Body of pancreas (tissue), 4 donors: ENCODE measurements around the gene PSMB5. TPM values are rescaled to one million over a fixed set of nuclear protein-coding genes. Genes with fewer than 3 reads are reported as not detected.
"Not testable (repeated sequence)": the region's sequence is repeated elsewhere in the genome, so short reads cannot be mapped to it uniquely, and the experiment has no call there.

Experiments used
- ATAC-seq: fragments of 150-250 bp; one replicate; pipeline ENCODE4 v1.9.1; 2016
- DNase-seq, 4 donors: peaks; one replicate each; pipeline ENCODE4 v3.0.0-alpha.2; 2019
- H3K27ac ChIP-seq, 4 donors: fragments of 200-600 bp; sonication (generic); 1 replicate in 3 of 4; 2 replicates in 1 of 4; pipeline versions ENCODE4 v1.5.1 to v1.6.1; 2016 to 2019; ENCODE audit warnings: mild to moderate bottlenecking in 1 of 4, mixed read lengths in 1 of 4, moderate library complexity in 1 of 4
- H3K27me3 ChIP-seq, 2 donors: fragments of 200-600 bp; sonication (generic); one replicate each; pipeline ENCODE4 v1.6.0; 2016; ENCODE audit warnings: mild to moderate bottlenecking in 1 of 2
- H3K36me3 ChIP-seq, 2 donors: fragments of 200-600 bp; sonication (generic); replicated peaks in 1 of 2; 2 replicates each; pipeline ENCODE4 v1.5.1; 2016; ENCODE audit warnings: low read depth in 2 of 2; ENCODE audit not compliant: insufficient read depth in 1 of 2
- H3K4me1 ChIP-seq: fragments of 200-600 bp; sonication (generic); one replicate; pipeline ENCODE4 v1.6.0; 2016
- H3K4me3 ChIP-seq, 2 donors: fragments of 200-600 bp; sonication (generic); 1 replicate in 1 of 2; 2 replicates in 1 of 2; pipeline ENCODE4 v1.5.1; 2016 to 2019
- H3K9me3 ChIP-seq, 3 donors: fragments of 200-600 bp; sonication (generic); 1 replicate in 2 of 3; 2 replicates in 1 of 3; pipeline ENCODE4 v1.5.1; 2016
- CTCF ChIP-seq, 7 experiments: fragments of 450-650 bp in 4 of 7; fragments of 200-600 bp in 3 of 7; sonication (generic) in 3 of 7; IDR thresholded peaks; one replicate each; pipeline ENCODE4 v1.5.1; 2016 to 2019; ENCODE audit warnings: antibody characterized with exemption in 7 of 7
- POLR2A ChIP-seq, 3 donors: fragments of 450-650 bp; IDR thresholded peaks; one replicate each; pipeline ENCODE4 v1.6.1; 2016; ENCODE audit warnings: antibody characterized with exemption in 3 of 3, mild to moderate bottlenecking in 2 of 3
- WGBS, 2 donors: methylation state at CpG; one replicate each; pipeline ENCODE4 v1.1.5; 2017; 5-methylcytosine and 5-hydroxymethylcytosine counted together
- intact Hi-C: fragments of 100-400 bp; cut with DNase I; formaldehyde crosslinking; loops from one replicate; pipeline ENCODE4 v1.15.1; 2023
- total RNA-seq, 2 donors: library from RNA; depleted of rRNA; stranded (reverse); fragments of >200 nt; gene quantifications; one replicate each; pipeline ENCODE4 v1.1.0, GENCODE V29; 2016

The PSMB5 gene
- total RNA-seq, 2 donors from 2014 or later: 47.0 to 93.3 TPM

GRCh38 chr14:23005451-23006187, 29.1 kb downstream of the PSMB5 start:
- WGBS, 2 donors: 63 to 67% methylated on average over 3 of the region's 3 CpGs
- ATAC-seq: no peak
- TF ChIP-seq POLR2A (IDR thresholded peaks at IDR 0.05) (no peak), CTCF (IDR thresholded peaks at IDR 0.05) (no peak)

GRCh38 chr14:23004274-23004673, 30.4 kb downstream of the PSMB5 start:
- H3K27me3 ChIP-seq, H3K36me3 ChIP-seq, ATAC-seq, DNase-seq, H3K9me3 ChIP-seq, intact Hi-C loops, H3K27ac ChIP-seq, H3K4me3 ChIP-seq: not testable (repeated sequence)
- 95 to 100% methylated on average over 3 to 4 of the region's 4 CpGs for WGBS, 2 donors
- H3K4me1 ChIP-seq: peaks cover 14% of the 10 kb centered on the region

More at GRCh38 chr14:23005451-23006187, 29.1 kb downstream of the PSMB5 start:
- peak overlapping the region; percentile 79 to 97 (median 94) for H3K27ac ChIP-seq
- no peak overlapping the region for H3K4me3 ChIP-seq
- intact Hi-C loops: no loop called here
- DNase-seq: no peak
- no peaks in the 10 kb centered on the region for H3K27me3 ChIP-seq
- peaks cover 18% of the 10 kb centered on the region for H3K4me1 ChIP-seq
- H3K9me3 ChIP-seq: no peaks in the 10 kb centered on the region
- no peaks in the 10 kb centered on the region for H3K36me3 ChIP-seq

- TF ChIP-seq CTCF (IDR thresholded peaks at IDR 0.05) (no peak), POLR2A (IDR thresholded peaks at IDR 0.05) (no peak)
- H3K27ac ChIP-seq: no peak overlapping the region
- 77 to 98% methylated on average over 3 of the region's 3 CpGs for WGBS, 2 donors
- ATAC-seq (no peak), DNase-seq (no peak)
- no peaks in the 10 kb centered on the region for H3K36me3 ChIP-seq
- H3K27me3 ChIP-seq: no peaks in the 10 kb centered on the region
- peaks cover 13% of the 10 kb centered on the region for H3K4me1 ChIP-seq
- no peak overlapping the region for H3K4me3 ChIP-seq
- intact Hi-C loops: no loop called here
- H3K9me3 ChIP-seq: no peaks in the 10 kb centered on the region
These were observed 32.1 kb downstream of the PSMB5 start for GRCh38 chr14:23002592-23002991.

- 94 to 97% methylated on average over 2 of the region's 2 CpGs for WGBS, 2 donors
- Histone ChIP-seq H3K36me3 (no peaks in the 10 kb centered on the region), H3K4me1 (peaks cover 4% of the 10 kb centered on the region), H3K27me3 (no peaks in the 10 kb centered on the region), H3K9me3 (no peaks in the 10 kb centered on the region), H3K27ac (no peak overlapping the region), H3K4me3 (no peak overlapping the region)
- TF ChIP-seq POLR2A (IDR thresholded peaks at IDR 0.05) (no peak), CTCF (IDR thresholded peaks at IDR 0.05) (no peak)
- no peak for DNase-seq
- intact Hi-C loops: no loop called here
- no peak for ATAC-seq
These were observed 33.8 kb downstream of the PSMB5 start for GRCh38 chr14:23000860-23001259.

- intact Hi-C loops: no loop called here
- DNase-seq (peak in 1 of 4 donors; percentile 44), ATAC-seq (peak; percentile 50)
- Histone ChIP-seq H3K4me3 (no peak overlapping the region), H3K9me3 (no peaks in the 10 kb centered on the region), H3K36me3 (no peaks in the 10 kb centered on the region), H3K27me3 (no peaks in the 10 kb centered on the region), H3K27ac (no peak overlapping the region), H3K4me1 (peaks cover 5% of the 10 kb centered on the region)
- TF ChIP-seq CTCF (IDR thresholded peaks at IDR 0.05) (no peak), POLR2A (IDR thresholded peaks at IDR 0.05) (no peak)
- 64 to 80% methylated on average over 14 to 16 of the region's 16 CpGs for WGBS, 2 donors
These were observed 36.2 kb downstream of the PSMB5 start for GRCh38 chr14:22998329-22999012.
